ENCODE results near the gene CES4A.

GRCh38 chr16:67013823-67014633, 25.6 kb downstream of the CES4A start:
- TF ChIP-seq POLR2A (IDR thresholded peaks at IDR 0.05; ENCODE audit: low read depth, low read length), result no peak
- TF ChIP-seq POLR2AphosphoS5 (IDR thresholded peaks at IDR 0.05; ENCODE audit: low read depth, low read length), result no peak
- no peak for TF ChIP-seq TAF1 (IDR thresholded peaks at IDR 0.05; ENCODE audit: low read depth, low read length)
- TF ChIP-seq POU2F2 (IDR thresholded peaks at IDR 0.05; ENCODE audit: low read depth, low read length), result no peak
- no peak for TF ChIP-seq PAX5 (IDR thresholded peaks at IDR 0.05; ENCODE audit: insufficient read depth, low read length, severe bottlenecking)
